Mucosa of rectum (tissue), 2 donors: ENCODE measurements around the gene XRCC3.

Experiments used
- H3K27ac ChIP-seq, 2 donors: one replicate each; pipeline ENCODE4 v1.7.0; 2013; ENCODE audit warnings: inconsistent platforms in 2 of 2, low read depth in 2 of 2, low read length in 2 of 2
- H3K27me3 ChIP-seq, 2 donors: one replicate each; pipeline ENCODE4 v1.7.0; 2013; ENCODE audit warnings: low read length in 2 of 2; ENCODE audit not compliant: control insufficient read depth in 2 of 2, insufficient read depth in 2 of 2
- H3K36me3 ChIP-seq, 2 donors: one replicate each; pipeline ENCODE4 v1.7.0; 2013; ENCODE audit warnings: low read length in 2 of 2; ENCODE audit not compliant: control insufficient read depth in 2 of 2, insufficient read depth in 2 of 2
- H3K4me1 ChIP-seq, 2 donors: one replicate each; pipeline ENCODE4 v1.7.0; 2013; ENCODE audit warnings: low read length in 2 of 2, mild to moderate bottlenecking in 1 of 2; ENCODE audit not compliant: control insufficient read depth in 2 of 2, insufficient read depth in 2 of 2
- H3K4me3 ChIP-seq, 2 donors: one replicate each; pipeline ENCODE4 v1.7.0; 2013; ENCODE audit warnings: low read length in 2 of 2
- H3K9ac ChIP-seq, 2 donors: one replicate each; pipeline ENCODE4 v1.7.0; 2013; ENCODE audit warnings: low read length in 2 of 2, low read depth in 1 of 2, mild to moderate bottlenecking in 1 of 2
- H3K9me3 ChIP-seq, 2 donors: one replicate each; pipeline ENCODE4 v1.7.0; 2013; ENCODE audit warnings: low read length in 2 of 2; ENCODE audit not compliant: control insufficient read depth in 2 of 2
- donor health status: healthy.
- donor health status: Normal muscosa, but diverticular disease.

Gene XRCC3

DNA sequence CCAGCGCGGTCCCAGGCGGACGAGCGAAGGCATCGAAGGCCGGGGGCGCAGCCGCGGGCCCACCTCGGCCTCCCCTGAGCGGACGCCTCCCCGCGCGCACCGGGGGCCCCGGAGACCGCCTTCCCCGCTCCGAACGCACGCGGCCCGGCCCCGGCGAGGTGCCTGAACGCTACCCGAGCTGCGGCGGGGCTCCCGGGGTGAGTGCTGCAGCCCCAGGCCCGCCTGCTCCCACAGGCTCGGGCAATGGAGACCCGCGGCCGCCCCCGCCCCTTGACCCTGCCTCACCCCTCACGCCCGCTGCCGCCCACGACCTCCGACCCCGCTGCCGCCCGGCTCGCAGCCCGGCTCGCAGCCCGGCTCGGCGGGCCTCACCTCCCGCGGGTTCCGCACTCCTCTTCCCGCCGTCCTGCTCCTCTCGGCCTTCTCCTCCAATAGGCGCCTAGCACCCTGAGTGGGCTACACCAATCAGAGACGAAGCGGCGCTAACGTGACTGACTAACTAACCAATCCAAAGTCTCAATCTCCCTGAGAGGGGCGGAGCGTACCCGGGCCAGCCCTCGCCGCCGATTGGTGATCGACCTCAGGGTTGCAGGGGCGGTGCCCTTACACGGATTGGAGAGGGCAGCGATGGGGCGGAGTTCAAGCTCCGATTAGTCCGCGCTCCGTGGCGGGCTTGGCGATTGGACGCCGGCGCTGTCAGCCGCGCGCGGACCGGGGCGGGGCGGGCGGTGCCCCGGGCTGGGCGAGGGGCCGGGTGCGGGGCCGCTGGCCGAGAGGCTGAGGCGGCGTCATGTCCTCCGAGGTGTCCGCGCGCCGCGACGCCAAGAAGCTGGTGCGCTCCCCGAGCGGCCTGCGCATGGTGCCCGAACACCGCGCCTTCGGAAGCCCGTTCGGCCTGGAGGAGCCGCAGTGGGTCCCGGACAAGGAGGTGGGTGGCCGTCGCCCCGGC is at the start of gene XRCC3, which contains the start of gene ZFYVE21:
XRCC3 (minus strand) TSS at position 400 of the 949 bp plus-strand sequence. CDS start 4,364 bp downstream, outside the sequence.
ZFYVE21 (plus strand) TSS at position 759 of the 949 bp plus-strand sequence; CDS start at position 791, 32 bp downstream.
- H3K4me1 ChIP-seq, result peaks cover 41 to 42% of the 10 kb centered on the region in 2 donors

GRCh38 chr14:103763730-103764488 is 48.7 kb upstream of the XRCC3 start:
- H3K9me3 ChIP-seq, result no peaks in the 10 kb centered on the region
- no peak overlapping the region for H3K9ac ChIP-seq
- no peak overlapping the region for H3K27ac ChIP-seq
- peaks cover 0 to 5% of the 10 kb centered on the region in 2 donors for H3K36me3 ChIP-seq
- H3K4me1 ChIP-seq, result no peaks in the 10 kb centered on the region
- H3K4me3 ChIP-seq, result no peak overlapping the region
- no peaks in the 10 kb centered on the region for H3K27me3 ChIP-seq

More for the DNA sequence above, at the start of gene XRCC3, which contains the start of gene ZFYVE21:
- no peaks in the 10 kb centered on the region for H3K27me3 ChIP-seq
- peak within 1 kb of the TSS; percentile 72 to 75 for H3K4me3 ChIP-seq
- H3K9ac ChIP-seq, result peak within 1 kb of the TSS; percentile 47 to 80
- H3K36me3 ChIP-seq, result no peaks in the 10 kb centered on the region
- H3K9me3 ChIP-seq, result no peaks in the 10 kb centered on the region
- peak within 1 kb of the TSS; percentile 79 to 83 for H3K27ac ChIP-seq

GRCh38 chr14:103762541-103762940 is 47.3 kb upstream of the XRCC3 start:
- Histone ChIP-seq H3K27ac (no peak overlapping the region), H3K9ac (no peak overlapping the region), H3K4me1 (no peaks in the 10 kb centered on the region), H3K4me3 (no peak overlapping the region), H3K36me3 (peaks cover 0 to 5% of the 10 kb centered on the region in 2 donors), H3K27me3 (no peaks in the 10 kb centered on the region), H3K9me3 (no peaks in the 10 kb centered on the region)

DNA sequence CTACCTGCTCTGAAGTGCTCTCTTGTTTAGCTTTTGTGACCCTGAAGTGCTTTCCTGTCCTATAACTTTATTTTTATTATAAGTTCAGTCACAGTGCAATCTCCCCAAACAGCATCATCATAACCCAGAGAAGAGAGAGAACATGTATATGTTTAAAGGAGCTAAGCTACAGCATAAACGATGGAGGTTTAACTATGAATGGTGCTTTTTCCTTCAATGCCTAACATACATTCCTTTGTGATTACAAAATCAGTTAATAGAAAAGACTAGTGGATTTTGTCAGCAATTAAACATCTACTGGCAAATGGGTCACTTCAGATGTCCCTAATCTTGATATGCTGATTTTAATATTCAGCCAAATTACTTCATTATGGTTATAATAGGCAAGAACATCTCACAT is 46.8 kb upstream of the XRCC3 start:
- Histone ChIP-seq H3K36me3 (peaks cover 0 to 6% of the 10 kb centered on the region in 2 donors), H3K4me3 (no peak overlapping the region), H3K27ac (no peak overlapping the region), H3K27me3 (no peaks in the 10 kb centered on the region), H3K9me3 (no peaks in the 10 kb centered on the region), H3K4me1 (no peaks in the 10 kb centered on the region), H3K9ac (no peak overlapping the region)

DNA sequence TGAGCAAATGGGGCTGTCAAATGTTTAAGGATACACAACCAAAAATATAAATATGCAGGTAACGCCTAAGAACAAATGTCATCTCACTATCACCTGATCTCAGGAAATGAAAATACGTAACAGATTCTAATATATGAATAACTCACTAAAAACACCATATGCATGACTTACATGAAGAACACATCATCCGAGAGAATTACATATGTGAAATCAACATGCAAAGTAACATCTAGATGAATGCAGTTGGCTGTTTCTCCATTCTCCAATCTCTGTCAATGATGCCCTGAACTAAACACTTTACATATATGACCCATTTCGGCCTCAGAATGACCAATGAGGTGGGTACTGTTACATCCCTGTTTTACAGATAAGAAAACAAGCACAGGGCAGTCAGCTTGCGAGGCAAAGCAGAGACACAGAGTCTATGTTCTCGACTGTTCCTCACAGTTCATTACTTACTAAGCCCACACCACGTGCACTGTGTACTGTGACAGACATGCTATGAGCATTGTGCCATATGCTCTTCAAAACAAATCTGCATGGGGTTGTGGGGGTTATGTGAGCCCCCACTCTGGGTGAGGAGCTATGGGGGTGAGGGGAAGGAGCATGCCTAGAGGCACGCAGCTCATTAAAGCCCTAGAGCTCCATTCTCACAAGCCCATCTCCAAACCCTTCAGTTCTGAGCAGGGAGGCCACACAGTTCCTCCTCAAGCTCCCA is 43.0 kb upstream of the XRCC3 start:
- no peak overlapping the region for H3K9ac ChIP-seq
- peaks cover 3 to 4% of the 10 kb centered on the region in 2 donors for H3K36me3 ChIP-seq
- H3K9me3 ChIP-seq, result no peaks in the 10 kb centered on the region
- no peak overlapping the region for H3K27ac ChIP-seq
- H3K27me3 ChIP-seq, result no peaks in the 10 kb centered on the region
- H3K4me1 ChIP-seq, result no peaks in the 10 kb centered on the region
- H3K4me3 ChIP-seq, result no peak overlapping the region

DNA sequence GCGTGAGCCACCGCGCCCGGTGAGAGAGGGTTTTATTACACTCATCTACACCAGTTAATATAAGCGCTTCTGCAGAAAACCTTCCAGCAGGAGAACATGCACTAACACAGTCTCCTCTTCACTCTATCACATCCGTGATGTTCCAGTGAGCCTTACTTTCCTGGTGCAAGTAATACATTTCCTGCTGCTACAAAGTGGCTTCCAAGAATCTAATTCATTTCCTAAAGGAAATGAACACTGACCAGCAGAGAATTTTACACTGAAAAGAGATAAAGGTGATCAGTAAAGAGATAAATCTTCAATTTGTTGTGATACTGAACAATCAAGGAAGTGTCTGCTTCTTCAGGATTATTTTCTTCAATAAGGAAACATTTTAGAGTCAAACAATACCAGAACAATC is 39.8 kb upstream of the XRCC3 start:
- H3K9me3 ChIP-seq, result no peaks in the 10 kb centered on the region
- H3K27me3 ChIP-seq, result no peaks in the 10 kb centered on the region
- H3K4me3 ChIP-seq, result no peak overlapping the region
- H3K4me1 ChIP-seq, result no peaks in the 10 kb centered on the region
- no peak overlapping the region for H3K27ac ChIP-seq
- H3K36me3 ChIP-seq, result peaks cover 8% of the 10 kb centered on the region in 2 donors
- H3K9ac ChIP-seq, result no peak overlapping the region

DNA sequence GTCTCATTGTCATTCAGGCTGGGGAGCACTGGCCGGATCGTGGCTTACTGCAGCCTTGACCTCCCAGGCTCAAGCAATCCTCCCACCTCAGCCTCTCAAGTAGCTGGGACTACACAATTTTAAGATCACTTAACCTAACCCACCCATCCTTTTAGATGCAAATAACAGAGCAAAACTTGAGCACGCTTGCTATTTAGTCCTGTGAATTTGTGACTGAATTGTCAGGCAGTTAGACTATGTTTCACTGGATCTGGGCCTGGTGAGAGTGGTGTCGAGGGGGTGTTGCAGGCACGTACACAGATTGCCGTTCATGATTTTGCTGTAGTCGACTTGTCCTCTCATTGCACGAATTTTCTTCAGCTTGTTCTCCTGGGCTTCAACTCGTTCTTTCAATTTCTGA is 38.5 kb upstream of the XRCC3 start:
- no peaks in the 10 kb centered on the region for H3K27me3 ChIP-seq
- no peak overlapping the region for H3K9ac ChIP-seq
- no peaks in the 10 kb centered on the region for H3K4me1 ChIP-seq
- H3K36me3 ChIP-seq, result peaks cover 11 to 16% of the 10 kb centered on the region in 2 donors
- H3K27ac ChIP-seq, result no peak overlapping the region
- H3K9me3 ChIP-seq, result no peaks in the 10 kb centered on the region
- H3K4me3 ChIP-seq, result no peak overlapping the region

GRCh38 chr14:103749860-103750259 is 34.6 kb upstream of the XRCC3 start:
- no peaks in the 10 kb centered on the region for H3K9me3 ChIP-seq
- H3K27ac ChIP-seq, result no peak overlapping the region
- no peaks in the 10 kb centered on the region for H3K27me3 ChIP-seq
- no peak overlapping the region for H3K4me3 ChIP-seq
- H3K36me3 ChIP-seq, result peaks cover 11 to 36% of the 10 kb centered on the region in 2 donors
- H3K9ac ChIP-seq, result no peak overlapping the region
- peaks cover 0 to 3% of the 10 kb centered on the region in 2 donors for H3K4me1 ChIP-seq

DNA sequence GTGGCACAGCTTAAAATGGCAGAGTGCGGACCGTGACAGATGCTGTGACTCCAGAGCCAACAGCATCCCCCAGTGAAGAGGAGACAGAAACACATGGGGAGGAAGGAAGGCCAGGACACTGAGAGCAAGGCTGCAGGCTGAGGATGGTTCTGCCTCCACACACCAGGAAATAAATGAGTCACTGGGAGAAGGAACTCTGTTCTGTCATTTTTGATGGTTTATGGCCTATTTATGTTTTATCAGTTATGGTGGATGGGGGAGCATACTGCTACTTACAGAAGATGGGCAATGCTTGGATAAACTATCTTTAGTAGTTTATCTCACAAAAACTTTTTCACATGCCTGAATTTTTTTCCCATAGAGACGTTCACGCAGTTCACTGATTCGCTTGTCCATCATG is 34.2 kb upstream of the XRCC3 start:
- H3K36me3 ChIP-seq, result peaks cover 13 to 39% of the 10 kb centered on the region in 2 donors

More for the DNA sequence above, 34.2 kb upstream of the XRCC3 start:
- H3K4me3 ChIP-seq, result no peak overlapping the region
- H3K9ac ChIP-seq, result no peak overlapping the region
- no peaks in the 10 kb centered on the region for H3K27me3 ChIP-seq
- H3K4me1 ChIP-seq, result peaks cover 0 to 4% of the 10 kb centered on the region in 2 donors
- H3K9me3 ChIP-seq, result no peaks in the 10 kb centered on the region
- no peak overlapping the region for H3K27ac ChIP-seq
